ENCODE results near the gene AK6. TPM values are rescaled to one million over a fixed set of nuclear protein-coding genes. Genes with fewer than 3 reads are reported as not detected.
A peak's percentile ranks its signal among the peaks of the same experiment; 100 is the strongest.

AK6 gene
- total RNA-seq: 10 to 100 TPM in 1 of 3 donors, 1 to 10 TPM in 2; 5.8 to 10.8 (median 9.7) TPM
- total RNA-seq (2013): 35.3 TPM

GRCh38 chr5:69369340-69370121 lies at the start of gene AK6, which contains the start of the genes RAD17 and TAF9:
Gene AK6 (minus strand): TSS chr5:69369520. CDS start chr5:69369490, 30 bp downstream.
Gene RAD17 (plus strand): TSS chr5:69369818. CDS start chr5:69372209, 2,391 bp downstream.
Gene TAF9 (minus strand): TSS chr5:69369520. CDS start chr5:69365737, 3,783 bp downstream.
- H3K9me3 Mint-ChIP-seq: no peaks in the 10 kb centered on the region
- ATAC-seq (peak; percentile 91 to 98 (median 91)), DNase-seq (peak; percentile 90 to 96)
- no peak for TF ChIP-seq CTCF (IDR thresholded peaks at IDR 0.05)
- no peaks in the 10 kb centered on the region for H3K27me3 ChIP-seq (ENCODE audit: control insufficient read depth, insufficient read depth, low read length)
- intact Hi-C loops (cut with micrococcal nuclease): loop anchor here (2.0 kb wide), 3 partner anchors 37 to 203 kb away; partner anchors contain the start of genes CCDC125, CCNB1 and CDK7
- H3K27me3 Mint-ChIP-seq (ENCODE audit: low read depth in 2 of 2): no peaks in the 10 kb centered on the region
- peaks cover 20% of the 10 kb centered on the region for H3K4me1 ChIP-seq (ENCODE audit: control insufficient read depth, insufficient read depth, low read length)
- H3K4me3 Mint-ChIP-seq: peak within 1 kb of the TSS; percentile 93
- H3K36me3 Mint-ChIP-seq: peaks cover 8% of the 10 kb centered on the region
- peaks cover 19% of the 10 kb centered on the region for H3K36me3 ChIP-seq (ENCODE audit: control insufficient read depth, insufficient read depth, low read length)
- H3K4me1 Mint-ChIP-seq: peaks cover 27% of the 10 kb centered on the region in 2 donors
- peak within 1 kb of the TSS; percentile 95 to 96 for H3K27ac Mint-ChIP-seq
- no peaks in the 10 kb centered on the region for H3K9me3 ChIP-seq (ENCODE audit: control insufficient read depth, insufficient read depth, low read length)
- WGBS (ENCODE audit: insufficient coverage): under 1% methylated on average over 66 of the region's 66 CpGs
- H3K4me3 ChIP-seq (ENCODE audit: low read length): peak within 1 kb of the TSS; percentile 97
- H3K27ac ChIP-seq (ENCODE audit: low read length): peak within 1 kb of the TSS; percentile 98

- Histone ChIP-seq H3K27me3 (ENCODE audit: control insufficient read depth, insufficient read depth, low read length) (peaks cover 5% of the 10 kb centered on the region), H3K27ac (ENCODE audit: low read length) (no peak overlapping the region), H3K4me1 (ENCODE audit: control insufficient read depth, insufficient read depth, low read length) (peaks cover 8% of the 10 kb centered on the region), H3K36me3 (ENCODE audit: control insufficient read depth, insufficient read depth, low read length) (no peaks in the 10 kb centered on the region), H3K9me3 (ENCODE audit: control insufficient read depth, insufficient read depth, low read length) (no peaks in the 10 kb centered on the region), H3K4me3 (ENCODE audit: low read length) (no peak overlapping the region)
- TF ChIP-seq CTCF (IDR thresholded peaks at IDR 0.05): no peak
- Mint-ChIP-seq H3K4me1 (peaks cover 0 to 9% of the 10 kb centered on the region in 2 donors), H3K36me3 (no peaks in the 10 kb centered on the region), H3K9me3 (no peaks in the 10 kb centered on the region), H3K4me3 (no peak overlapping the region), H3K27me3 (ENCODE audit: low read depth in 2 of 2) (no peaks in the 10 kb centered on the region), H3K27ac (no peak overlapping the region)
- no peak for DNase-seq
- intact Hi-C loops (cut with micrococcal nuclease): no loop called here
- no peak for ATAC-seq
- no CpG with 5 or more reads among the region's 3 CpGs for WGBS (ENCODE audit: insufficient coverage)
Observed at GRCh38 chr5:69418554-69418953, 49.2 kb upstream of the AK6 start.

GRCh38 chr5:69416699-69417098 lies 47.4 kb upstream of the AK6 start:
- no peaks in the 10 kb centered on the region for H3K9me3 ChIP-seq (ENCODE audit: control insufficient read depth, insufficient read depth, low read length)
- Mint-ChIP-seq H3K4me3 (no peak overlapping the region), H3K36me3 (no peaks in the 10 kb centered on the region), H3K27me3 (ENCODE audit: low read depth in 2 of 2) (no peaks in the 10 kb centered on the region), H3K27ac (no peak overlapping the region), H3K4me1 (peaks cover 0 to 9% of the 10 kb centered on the region in 2 donors), H3K9me3 (no peaks in the 10 kb centered on the region)
- ATAC-seq: no peak
- H3K4me1 ChIP-seq (ENCODE audit: control insufficient read depth, insufficient read depth, low read length): peaks cover 8% of the 10 kb centered on the region
- H3K36me3 ChIP-seq (ENCODE audit: control insufficient read depth, insufficient read depth, low read length): peaks cover under 1% of the 10 kb centered on the region
- intact Hi-C loops (cut with micrococcal nuclease): no loop called here
- no peak for TF ChIP-seq CTCF (IDR thresholded peaks at IDR 0.05)
- H3K27me3 ChIP-seq (ENCODE audit: control insufficient read depth, insufficient read depth, low read length): peaks cover 5% of the 10 kb centered on the region
- no peak overlapping the region for H3K27ac ChIP-seq (ENCODE audit: low read length)
- DNase-seq: no peak
- no peak overlapping the region for H3K4me3 ChIP-seq (ENCODE audit: low read length)

Data from natural killer cell (primary cell).